Caco-2 (cell line): Measurements from ENCODE around the gene ITPRIP. TPM values are rescaled to one million over a fixed set of nuclear protein-coding genes. Genes with fewer than 3 reads are reported as not detected.

Experiments
- BruUV-seq: library from RNA; stranded (reverse); fragments of 400-500 nt; replicated peaks from 2 replicates; lab custom pipeline; 2021; lab: Mats Ljungman, UMichigan
- CTCF ChIA-PET: fragments of 300-600 bp; sonication (Branson Sonifier 250); formaldehyde crosslinking; loops from one replicate; lab custom pipeline; 2022; ENCODE audit warnings: antibody characterized with exemption; lab: Charles Lee
- POLR2A ChIA-PET: fragments of 300-600 bp; sonication (Branson Sonifier 250); formaldehyde crosslinking; loops from one replicate; lab custom pipeline; 2022; ENCODE audit warnings: antibody characterized with exemption; lab: Charles Lee
- DNase-seq, 2 experiments: peaks; one replicate each; pipeline versions ENCODE4 v3.0.0 to v3.0.0-alpha.2; 2020 to 2022
- H3K27me3 ChIP-seq: replicated peaks from 2 replicates; pipeline ENCODE4 v1.6.0; 2011; ENCODE audit warnings: low read length; ENCODE audit not compliant: control insufficient read depth, insufficient read depth
- H3K36me3 ChIP-seq: 2 replicates; pipeline ENCODE4 v1.5.1; 2011; ENCODE audit warnings: low read length; ENCODE audit not compliant: control insufficient read depth, insufficient read depth
- H3K4me1 ChIP-seq: fragments of 250-450 bp; sonication (Bioruptor Pico); 2 replicates; pipeline ENCODE4 v1.5.1; 2020; ENCODE audit warnings: mild to moderate bottlenecking
- H3K4me3 ChIP-seq: 2 replicates; pipeline ENCODE4 v1.5.1; 2011; ENCODE audit warnings: low read depth, mild to moderate bottlenecking, control low read depth, low read length
- H3K9me3 ChIP-seq: fragments of 250-450 bp; sonication (Bioruptor Pico); 2 replicates; pipeline ENCODE4 v1.5.1; 2020; ENCODE audit warnings: mild to moderate bottlenecking, moderate library complexity
- H3K27ac Mint-ChIP-seq: one replicate; pipeline ENCODE4 v1.8.0; 2022; ENCODE audit warnings: mixed read lengths; ENCODE audit not compliant: unreplicated experiment
- H3K27me3 Mint-ChIP-seq: one replicate; pipeline ENCODE4 v1.8.0; 2022; ENCODE audit warnings: mixed read lengths; ENCODE audit not compliant: insufficient read depth, unreplicated experiment
- H3K36me3 Mint-ChIP-seq: one replicate; pipeline ENCODE4 v1.8.0; 2022; ENCODE audit warnings: mild to moderate bottlenecking, mixed read lengths; ENCODE audit not compliant: insufficient read depth, unreplicated experiment
- H3K4me1 Mint-ChIP-seq: one replicate; pipeline ENCODE4 v1.8.0; 2022; ENCODE audit warnings: low read depth, mixed read lengths; ENCODE audit not compliant: unreplicated experiment
- H3K4me3 Mint-ChIP-seq: one replicate; pipeline ENCODE4 v1.8.0; 2022; ENCODE audit warnings: mild to moderate bottlenecking, moderate library complexity, mixed read lengths; ENCODE audit not compliant: unreplicated experiment
- H3K9me3 Mint-ChIP-seq: one replicate; pipeline ENCODE4 v1.8.0; 2022; ENCODE audit warnings: mixed read lengths; ENCODE audit not compliant: unreplicated experiment
- CTCF ChIP-seq, 2 experiments: fragments of 200-600 bp in 1 of 2; IDR thresholded peaks; 1 replicate in 1 of 2; 2 replicates in 1 of 2; pipeline versions ENCODE4 v1.5.1 to v1.8.0; 2011 to 2022; ENCODE audit warnings: antibody characterized with exemption in 1 of 2, control low read depth in 1 of 2, inconsistent platforms in 1 of 2, low read depth in 1 of 2, low read length in 1 of 2, mild to moderate bottlenecking in 1 of 2, moderate library complexity in 1 of 2; ENCODE audit not compliant: insufficient read depth in 1 of 2, severe bottlenecking in 1 of 2, unreplicated experiment in 1 of 2
- intact Hi-C: fragments of 100-400 bp; cut with micrococcal nuclease; formaldehyde crosslinking; loops from one replicate; pipeline ENCODE4 v1.10.0; 2022; ENCODE audit not compliant: unreplicated experiment
- total RNA-seq: library from RNA; stranded (reverse); gene quantifications from 2 replicates; pipeline ENCODE4 v1.2.3, GENCODE V29; 2022

ITPRIP gene
- total RNA-seq, 1 experiment from 2014 or later = 3.1 TPM

DNA sequence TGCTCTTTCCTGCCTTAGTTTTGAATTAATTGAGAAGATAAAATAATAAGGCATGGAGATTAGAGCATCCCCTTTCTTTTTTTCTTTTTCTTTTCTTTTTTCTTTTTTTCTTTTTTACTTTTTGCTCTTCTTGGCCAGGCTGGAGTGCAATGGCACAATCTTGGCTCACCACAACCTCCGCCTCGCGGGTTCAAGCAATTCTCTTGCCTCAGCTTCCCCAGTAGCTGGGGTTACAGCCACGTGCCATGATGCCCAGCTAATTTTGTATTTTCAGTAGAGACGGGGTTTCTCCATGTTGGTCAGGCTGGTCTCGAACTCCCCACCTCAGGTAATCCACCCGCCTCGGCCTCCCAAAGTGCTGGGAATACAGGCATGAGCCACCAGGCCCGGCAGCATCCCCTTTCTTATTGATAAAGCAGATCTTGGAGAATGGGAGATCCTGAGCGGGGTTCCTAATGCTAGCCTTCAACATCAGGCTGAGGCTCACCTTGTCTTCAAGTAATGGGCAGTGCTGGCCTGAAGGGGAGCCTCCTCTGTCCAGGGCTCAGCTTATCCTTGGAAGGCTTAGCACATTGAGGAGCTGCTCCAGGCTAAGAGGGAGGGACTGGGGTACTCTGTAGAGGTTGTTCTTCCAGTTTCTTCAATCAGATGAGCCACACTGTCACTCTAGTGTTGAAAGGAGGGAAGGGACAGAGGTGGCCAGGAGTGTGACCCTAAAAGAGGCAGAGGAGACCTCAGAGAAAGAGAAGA is 41.4 kb downstream of the ITPRIP start:
- Histone ChIP-seq H3K27me3 (no peaks in the 10 kb centered on the region), H3K4me1 (no peaks in the 10 kb centered on the region), H3K9me3 (no peaks in the 10 kb centered on the region), H3K4me3 (no peak overlapping the region), H3K36me3 (no peaks in the 10 kb centered on the region)
- CTCF ChIA-PET = no interaction called here
- Mint-ChIP-seq H3K27me3 (peaks cover 7% of the 10 kb centered on the region), H3K36me3 (peaks cover 3% of the 10 kb centered on the region), H3K4me3 (no peak overlapping the region), H3K27ac (no peak overlapping the region), H3K4me1 (no peaks in the 10 kb centered on the region), H3K9me3 (no peaks in the 10 kb centered on the region)
- intact Hi-C loops = no loop called here
- no peak for TF ChIP-seq CTCF (IDR thresholded peaks at IDR 0.05; ENCODE audit: insufficient read depth in 1 of 2, low read depth in 1 of 2, low read length in 1 of 2, severe bottlenecking in 1 of 2, unreplicated experiment in 1 of 2)
- no TSS peak for BruUV-seq
- POLR2A ChIA-PET = no interaction called here
- DNase-seq = no peak

- H3K27me3 Mint-ChIP-seq = peaks cover 3% of the 10 kb centered on the region
- POLR2A ChIA-PET = no interaction called here
- Histone ChIP-seq H3K4me3 (no peak overlapping the region), H3K27me3 (no peaks in the 10 kb centered on the region), H3K36me3 (no peaks in the 10 kb centered on the region), H3K9me3 (no peaks in the 10 kb centered on the region), H3K4me1 (peaks cover 3% of the 10 kb centered on the region)
- no peak for DNase-seq
- no peaks in the 10 kb centered on the region for H3K36me3 Mint-ChIP-seq
- CTCF ChIA-PET = interaction anchor here (1.2 kb wide), 1 partner anchor 60 kb away, joined by 5 read pairs; the partner anchor contains the start of gene CFAP58
- no peak overlapping the region for H3K27ac Mint-ChIP-seq
- H3K4me3 Mint-ChIP-seq = no peak overlapping the region
- no TSS peak for BruUV-seq
- intact Hi-C loops = no loop called here
- no peaks in the 10 kb centered on the region for H3K9me3 Mint-ChIP-seq
- no peak for TF ChIP-seq CTCF (IDR thresholded peaks at IDR 0.05; ENCODE audit: insufficient read depth in 1 of 2, low read depth in 1 of 2, low read length in 1 of 2, severe bottlenecking in 1 of 2, unreplicated experiment in 1 of 2)
- no peaks in the 10 kb centered on the region for H3K4me1 Mint-ChIP-seq
Observed at GRCh38 chr10:104293781-104294321, 44.4 kb downstream of the ITPRIP start.

DNA sequence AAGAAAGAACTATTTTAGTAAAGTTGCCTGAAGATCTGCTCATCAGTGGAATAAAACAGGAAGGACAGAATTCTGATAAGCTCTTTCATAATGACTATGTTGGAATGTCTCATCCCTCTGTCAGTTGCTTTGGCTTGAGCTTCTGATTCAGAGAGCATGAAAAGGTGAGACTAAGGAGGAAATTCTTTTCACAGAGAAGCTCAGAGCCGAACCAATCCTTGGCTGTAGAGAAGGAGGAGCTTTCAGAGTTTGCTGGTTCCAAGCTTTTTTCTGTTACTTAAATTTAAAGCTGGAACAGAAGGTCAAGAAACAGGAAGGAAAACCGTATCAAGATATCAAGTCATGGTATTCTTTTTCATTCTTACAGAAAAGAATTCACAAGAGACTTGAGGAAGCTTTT is 45.3 kb downstream of the ITPRIP start:
- no peak overlapping the region for H3K27ac Mint-ChIP-seq
- no peak for TF ChIP-seq CTCF (IDR thresholded peaks at IDR 0.05; ENCODE audit: insufficient read depth in 1 of 2, low read depth in 1 of 2, low read length in 1 of 2, severe bottlenecking in 1 of 2, unreplicated experiment in 1 of 2)
- H3K9me3 Mint-ChIP-seq = no peaks in the 10 kb centered on the region
- POLR2A ChIA-PET = interaction anchor here (0.7 kb wide), 1 partner anchor 16 kb away, joined by 6 read pairs; no protein-coding TSS in a partner anchor
- CTCF ChIA-PET = interaction anchor here (0.7 to 1.2 kb wide), 3 partner anchors 12 to 135 kb away, joined by 3 to 5 read pairs (median 5); partner anchors contain the start of gene CFAP58
- peaks cover 11% of the 10 kb centered on the region for H3K4me1 ChIP-seq
- H3K4me1 Mint-ChIP-seq = peaks cover 7% of the 10 kb centered on the region
- H3K4me3 Mint-ChIP-seq = no peak overlapping the region
- no TSS peak for BruUV-seq
- peaks cover 3% of the 10 kb centered on the region for H3K27me3 Mint-ChIP-seq
- no peaks in the 10 kb centered on the region for H3K9me3 ChIP-seq
- no peak overlapping the region for H3K4me3 ChIP-seq
- no peaks in the 10 kb centered on the region for H3K36me3 ChIP-seq
- H3K36me3 Mint-ChIP-seq = no peaks in the 10 kb centered on the region
- intact Hi-C loops = no loop called here
- no peak for DNase-seq
- no peaks in the 10 kb centered on the region for H3K27me3 ChIP-seq
